ENCODE results near the gene SNCAIP.
"Not testable (repeated sequence)": the region's sequence is repeated elsewhere in the genome, so short reads cannot be mapped to it uniquely, and the experiment has no call there.

The SNCAIP gene

GRCh38 chr5:122356855-122357254 is 44.8 kb downstream of the SNCAIP start:
- no peak for DNase-seq (ENCODE audit: low read depth in 1 of 2, low spot score in 1 of 2)

GRCh38 chr5:122358372-122358979 is 46.4 kb downstream of the SNCAIP start:
- no peak for DNase-seq (ENCODE audit: low read depth in 1 of 2, low spot score in 1 of 2)

GRCh38 chr5:122362361-122362760 is 50.3 kb downstream of the SNCAIP start:
- no peak for DNase-seq (ENCODE audit: low read depth in 1 of 2, low spot score in 1 of 2)

GRCh38 chr5:122363623-122364022 is 51.6 kb downstream of the SNCAIP start:
- DNase-seq (ENCODE audit: low read depth in 1 of 2, low spot score in 1 of 2): no peak

GRCh38 chr5:122366501-122366900 is 54.5 kb downstream of the SNCAIP start:
- no peak for DNase-seq (ENCODE audit: low read depth in 1 of 2, low spot score in 1 of 2)

GRCh38 chr5:122367456-122367855 is 55.4 kb downstream of the SNCAIP start:
- no peak for DNase-seq (ENCODE audit: low read depth in 1 of 2, low spot score in 1 of 2)

- DNase-seq (ENCODE audit: low read depth in 1 of 2, low spot score in 1 of 2): no peak
These were observed 56.6 kb downstream of the SNCAIP start for GRCh38 chr5:122368510-122369251.

GRCh38 chr5:122369253-122369815 is 57.3 kb downstream of the SNCAIP start:
- DNase-seq (ENCODE audit: low read depth in 1 of 2, low spot score in 1 of 2): no peak

- no peak for DNase-seq (ENCODE audit: low read depth in 1 of 2, low spot score in 1 of 2)
These were observed 59.6 kb downstream of the SNCAIP start for GRCh38 chr5:122371511-122372151.

- DNase-seq (ENCODE audit: low read depth in 1 of 2, low spot score in 1 of 2): no peak
These were observed 62.1 kb downstream of the SNCAIP start for GRCh38 chr5:122374110-122374509.

GRCh38 chr5:122375801-122376200 is 63.8 kb downstream of the SNCAIP start:
- no peak for DNase-seq (ENCODE audit: low read depth in 1 of 2, low spot score in 1 of 2)

- no peak for DNase-seq (ENCODE audit: low read depth in 1 of 2, low spot score in 1 of 2)
These were observed 64.2 kb downstream of the SNCAIP start for GRCh38 chr5:122376250-122376649.

- DNase-seq (ENCODE audit: low read depth in 1 of 2, low spot score in 1 of 2): no peak
These were observed 65.0 kb downstream of the SNCAIP start for GRCh38 chr5:122377026-122377425.

GRCh38 chr5:122382938-122383337 is 70.9 kb downstream of the SNCAIP start:
- not testable (repeated sequence) for DNase-seq (ENCODE audit: low read depth in 1 of 2, low spot score in 1 of 2)

GRCh38 chr5:122384739-122385235 is 72.8 kb downstream of the SNCAIP start:
- no peak for DNase-seq (ENCODE audit: low read depth in 1 of 2, low spot score in 1 of 2)

- DNase-seq (ENCODE audit: low read depth in 1 of 2, low spot score in 1 of 2): no peak
These were observed 73.2 kb downstream of the SNCAIP start for GRCh38 chr5:122385286-122385685.

GRCh38 chr5:122385808-122386207 is 73.8 kb downstream of the SNCAIP start:
- no peak for DNase-seq (ENCODE audit: low read depth in 1 of 2, low spot score in 1 of 2)

GRCh38 chr5:122390154-122390553 is 78.1 kb downstream of the SNCAIP start:
- DNase-seq (ENCODE audit: low read depth in 1 of 2, low spot score in 1 of 2): no peak

GRCh38 chr5:122390694-122391093 is 78.7 kb downstream of the SNCAIP start:
- no peak for DNase-seq (ENCODE audit: low read depth in 1 of 2, low spot score in 1 of 2)

GRCh38 chr5:122391621-122392020 is 79.6 kb downstream of the SNCAIP start:
- DNase-seq (ENCODE audit: low read depth in 1 of 2, low spot score in 1 of 2): no peak

- no peak for DNase-seq (ENCODE audit: low read depth in 1 of 2, low spot score in 1 of 2)
These were observed 80.2 kb downstream of the SNCAIP start for GRCh38 chr5:122392224-122392623.

- DNase-seq (ENCODE audit: low read depth in 1 of 2, low spot score in 1 of 2): no peak
These were observed 80.8 kb downstream of the SNCAIP start for GRCh38 chr5:122392824-122393223.

All from stimulated activated CD4-positive, alpha-beta T cell treated with anti-CD3 and anti-CD28 coated beads, Interleukin-15, amount 100 ng/mL, for 1 hour (primary cell).